Activated CD4-positive, alpha-beta T cell treated with anti-CD3 and anti-CD28 coated beads, Interleukin-2, amount 50 U/mL, for 1 hour (primary cell): ENCODE measurements around the gene PRR15.

Experiments
- DNase-seq: peaks from one replicate; pipeline ENCODE4 v3.0.0-alpha.2; 2020

Gene PRR15

DNA sequence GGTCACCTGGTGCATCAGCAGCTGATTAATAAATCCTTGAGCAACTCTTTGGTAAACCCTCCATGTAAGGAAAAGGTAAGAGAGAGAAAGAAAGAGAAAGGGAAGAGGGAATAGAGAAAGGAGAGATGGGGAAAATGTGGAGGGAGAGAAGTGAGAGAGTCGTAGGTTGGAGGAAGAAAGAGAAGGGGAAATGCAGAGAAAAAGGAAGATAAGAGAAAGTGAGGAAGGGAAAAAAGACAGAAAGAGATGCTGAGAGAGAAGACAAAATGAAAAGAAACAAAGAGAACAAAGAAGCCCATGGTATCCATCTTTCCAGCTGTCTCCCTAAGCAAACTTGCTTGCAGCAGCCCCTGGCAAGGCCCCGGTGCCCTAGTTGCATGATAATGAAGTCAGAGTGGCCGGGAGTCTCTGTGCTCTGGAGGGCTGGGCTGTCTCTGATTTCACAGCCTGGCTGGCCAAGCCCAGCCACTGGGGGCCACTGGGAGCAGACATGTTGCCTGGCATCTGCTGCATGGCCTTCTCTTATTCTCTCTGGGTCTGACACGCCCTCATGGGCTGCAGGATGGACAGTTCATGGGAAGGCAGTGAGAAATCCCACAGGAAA is 48.4 kb downstream of the PRR15 start:
- no peak for DNase-seq

DNA sequence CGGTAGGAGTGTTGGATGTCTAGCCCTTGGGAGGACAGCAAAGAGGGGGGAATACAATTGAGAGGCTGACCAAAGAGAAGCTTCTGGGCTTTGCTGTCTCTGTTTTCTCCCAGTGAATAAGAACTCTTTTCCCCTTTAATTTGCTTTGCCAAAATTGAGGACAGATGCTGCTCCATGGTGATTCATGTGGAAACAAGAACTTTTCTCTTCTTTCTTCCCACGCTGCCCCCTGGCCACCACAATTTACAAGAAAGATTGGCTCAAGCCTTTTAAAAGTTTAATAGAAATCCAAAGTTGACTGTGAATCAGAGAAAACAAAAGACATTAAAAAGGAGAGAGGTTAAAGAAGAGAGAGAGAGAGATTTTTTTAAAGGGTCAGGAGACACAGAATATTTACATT is 49.0 kb downstream of the PRR15 start:
- no peak for DNase-seq

DNA sequence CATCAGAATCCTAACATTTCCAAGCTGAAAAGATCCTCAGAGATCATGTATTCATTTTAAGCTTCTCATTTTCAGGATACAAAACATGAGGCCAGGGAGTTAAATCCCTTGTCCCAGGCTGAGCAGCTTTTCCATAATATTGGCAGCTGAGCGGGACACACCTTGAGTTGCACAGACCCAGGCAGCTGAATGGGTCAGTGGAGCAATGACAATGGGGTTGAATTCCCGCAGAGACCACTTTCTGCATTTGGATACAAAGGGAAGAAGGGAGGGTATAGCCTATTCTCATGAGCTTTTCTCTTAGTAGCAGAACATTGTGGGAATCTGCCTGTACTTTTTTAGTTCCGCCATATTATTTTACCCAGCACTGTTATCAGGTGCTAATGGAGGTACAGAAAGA is 49.5 kb downstream of the PRR15 start:
- no peak for DNase-seq

DNA sequence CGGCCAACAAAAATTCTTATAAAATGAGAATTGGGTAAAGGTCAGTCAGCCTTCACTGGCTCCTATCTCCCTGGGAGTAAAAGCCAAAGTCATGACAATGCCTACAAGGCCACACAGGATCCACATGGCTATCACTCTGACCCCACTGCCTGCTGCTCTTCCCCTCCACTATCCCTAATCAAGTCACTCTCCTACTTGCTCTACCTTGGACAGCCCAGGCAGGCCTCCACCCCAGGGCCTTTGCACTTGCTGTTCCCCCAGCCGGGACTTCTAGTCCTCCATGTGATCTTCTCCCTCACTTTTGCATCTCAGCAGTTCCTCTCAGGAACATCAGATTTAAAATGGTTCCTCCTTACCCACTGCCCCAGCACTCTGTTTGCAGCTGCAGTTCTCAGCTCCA is 50.6 kb downstream of the PRR15 start:
- DNase-seq, result no peak
